Muscle of back (tissue), 11 donors: Measurements from ENCODE around the gene KIF16B. TPM values are rescaled to one million over a fixed set of nuclear protein-coding genes. Genes with fewer than 3 reads are reported as not detected.
"Not testable (repeated sequence)": the region's sequence is repeated elsewhere in the genome, so short reads cannot be mapped to it uniquely, and the experiment has no call there.

Experiments used
- DNase-seq, 3 donors: peaks; one replicate each; pipeline versions ENCODE4 v3.0.0 to v3.0.0-alpha.2; 2013
- polyA plus RNA-seq, 10 donors: library from polyadenylated mRNA; unstranded; fragments of 120-200 nt; gene quantifications; one replicate each; pipeline ENCODE4 v1.2.1, GENCODE V29; 2013; ENCODE audit not compliant: insufficient read length in 10 of 10

KIF16B gene
- polyA plus RNA-seq, 10 donors: 13.1 to 35.8 (median 18.4) TPM

GRCh38 chr20:16293590-16293989 is 279.7 kb downstream of the KIF16B start:
- DNase-seq: no peak

- no peak for DNase-seq
Observed at GRCh38 chr20:16292226-16292880, 280.9 kb downstream of the KIF16B start.

- no peak for DNase-seq
Observed at GRCh38 chr20:16290358-16290757, 282.9 kb downstream of the KIF16B start.

- DNase-seq: no peak
Observed at GRCh38 chr20:16287776-16288175, 285.5 kb downstream of the KIF16B start.

GRCh38 chr20:16286601-16287000 is 286.6 kb downstream of the KIF16B start:
- DNase-seq: no peak

- no peak for DNase-seq
Observed at GRCh38 chr20:16284385-16285100, 288.7 kb downstream of the KIF16B start.

- DNase-seq: peak in 1 of 3 donors; percentile 25
Observed at GRCh38 chr20:16283978-16284377, 289.3 kb downstream of the KIF16B start.

GRCh38 chr20:16283307-16283706 is 289.9 kb downstream of the KIF16B start:
- no peak for DNase-seq

GRCh38 chr20:16280219-16280618 is 293.0 kb downstream of the KIF16B start:
- no peak for DNase-seq

- DNase-seq: no peak
Observed at GRCh38 chr20:16279320-16279719, 293.9 kb downstream of the KIF16B start.

- DNase-seq: peak in 1 of 3 donors; percentile 43
Observed at GRCh38 chr20:16273812-16274555, 299.3 kb downstream of the KIF16B start.

- no peak for DNase-seq
Observed at GRCh38 chr20:16272780-16273360, 300.4 kb downstream of the KIF16B start.

GRCh38 chr20:16271450-16271849 is 301.8 kb downstream of the KIF16B start:
- DNase-seq: no peak

GRCh38 chr20:16270989-16271388 is 302.3 kb downstream of the KIF16B start:
- DNase-seq: no peak

GRCh38 chr20:16270314-16270931 is 302.8 kb downstream of the KIF16B start:
- no peak for DNase-seq

- no peak for DNase-seq
Observed at GRCh38 chr20:16267526-16267925, 305.7 kb downstream of the KIF16B start.

- DNase-seq: no peak
Observed at GRCh38 chr20:16265334-16265733, 307.9 kb downstream of the KIF16B start.

- peak in 2 of 3 donors; percentile 20 to 59 for DNase-seq
Observed at GRCh38 chr20:16263582-16263981, 309.7 kb downstream of the KIF16B start.

GRCh38 chr20:16262594-16262993 is 310.7 kb downstream of the KIF16B start:
- no peak for DNase-seq

GRCh38 chr20:16261733-16262273 is 311.4 kb downstream of the KIF16B start:
- DNase-seq: no peak

- peak in 1 of 3 donors; percentile 38 for DNase-seq
Observed at GRCh38 chr20:16260911-16261310, 312.3 kb downstream of the KIF16B start.

GRCh38 chr20:16260133-16260532 is 313.1 kb downstream of the KIF16B start:
- DNase-seq: not testable (repeated sequence)
